ENCODE results near the gene STX8.
"Not testable (repeated sequence)": the region's sequence is repeated elsewhere in the genome, so short reads cannot be mapped to it uniquely, and the experiment has no call there.

The STX8 gene

DNA sequence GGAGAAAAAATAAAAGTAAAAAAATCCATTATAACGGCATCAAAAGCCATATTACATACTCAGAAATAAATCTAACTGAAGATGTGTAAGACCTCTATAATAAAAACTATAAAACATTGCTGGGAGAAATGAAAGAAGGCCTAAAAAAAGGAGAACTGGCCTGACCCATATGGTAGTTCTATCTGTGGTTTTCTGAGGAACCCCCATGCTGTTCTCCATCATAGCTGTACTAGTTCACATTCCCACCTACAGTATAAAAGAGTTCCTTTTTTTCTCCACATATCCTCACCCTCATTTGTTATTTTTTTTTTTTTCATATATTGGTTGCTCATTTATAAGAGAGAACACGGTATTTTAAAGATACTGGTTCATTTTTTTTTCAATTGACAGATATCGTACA, 191.8 kb downstream of the STX8 start:
- no peak for DNase-seq

DNA sequence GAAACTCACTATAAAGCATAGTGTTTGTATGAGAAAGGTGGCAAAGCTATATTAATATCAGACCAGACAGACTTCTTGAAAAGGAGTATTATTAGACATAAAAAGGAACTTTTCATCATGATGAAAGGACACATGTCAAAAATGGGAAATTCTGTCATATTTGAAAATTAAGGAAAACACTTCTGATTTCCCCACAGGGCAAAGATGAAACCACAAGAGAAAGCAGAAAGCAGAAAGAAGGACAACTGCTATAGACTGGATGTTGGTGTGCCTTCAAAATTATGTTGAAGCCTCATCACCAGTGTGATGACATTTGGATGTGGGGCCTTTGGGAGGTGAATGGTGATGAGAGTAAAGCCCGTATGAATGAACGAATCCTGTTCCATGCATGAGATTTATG, 193.0 kb downstream of the STX8 start:
- no peak for DNase-seq

DNA sequence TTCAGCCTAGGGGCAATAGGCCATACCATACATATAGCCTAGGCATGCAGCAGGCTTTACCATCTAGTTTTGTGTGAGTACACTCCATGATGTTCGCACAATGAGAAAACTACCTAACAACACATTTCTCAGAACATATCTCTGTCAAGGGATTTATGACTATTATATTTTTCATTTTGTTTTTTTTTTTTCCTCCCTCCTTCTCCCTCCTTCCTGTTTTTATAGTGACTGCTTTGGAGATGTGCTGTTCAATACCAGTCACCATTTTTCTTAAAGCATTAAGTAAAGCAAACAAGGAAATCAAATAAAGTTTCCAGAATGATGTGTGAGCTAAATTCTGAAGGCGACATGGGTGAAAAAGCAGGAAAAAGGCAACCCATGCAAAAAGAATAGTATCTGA, 194.6 kb downstream of the STX8 start:
- DNase-seq, result no peak

- no peak for DNase-seq
Observed at GRCh38 chr17:9380361-9380760, 195.3 kb downstream of the STX8 start.

- not testable (repeated sequence) for DNase-seq
Observed at GRCh38 chr17:9376177-9376576, 199.4 kb downstream of the STX8 start.

- no peak for DNase-seq
Observed at GRCh38 chr17:9371019-9371418, 204.6 kb downstream of the STX8 start.

DNA sequence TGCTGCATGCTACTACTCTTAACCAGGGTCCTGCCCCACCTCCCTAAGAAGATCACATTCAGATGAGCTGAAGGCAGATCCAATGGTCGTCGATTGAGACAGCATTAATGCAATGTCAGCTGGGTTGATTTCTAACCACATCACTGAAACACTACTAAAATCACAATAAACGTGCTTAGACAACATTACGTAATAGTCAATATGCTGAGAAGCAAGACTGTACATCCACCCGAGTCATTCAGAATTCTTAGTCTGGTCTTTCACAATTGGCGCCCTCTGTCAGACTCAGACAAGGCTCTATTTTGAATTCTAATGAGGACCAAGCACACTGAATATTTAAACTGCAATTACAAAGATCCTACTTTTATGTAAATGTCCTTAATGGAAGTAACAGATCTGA, 205.2 kb downstream of the STX8 start:
- DNase-seq, result no peak

- DNase-seq, result no peak
Observed at GRCh38 chr17:9368631-9369030, 207.0 kb downstream of the STX8 start.

DNA sequence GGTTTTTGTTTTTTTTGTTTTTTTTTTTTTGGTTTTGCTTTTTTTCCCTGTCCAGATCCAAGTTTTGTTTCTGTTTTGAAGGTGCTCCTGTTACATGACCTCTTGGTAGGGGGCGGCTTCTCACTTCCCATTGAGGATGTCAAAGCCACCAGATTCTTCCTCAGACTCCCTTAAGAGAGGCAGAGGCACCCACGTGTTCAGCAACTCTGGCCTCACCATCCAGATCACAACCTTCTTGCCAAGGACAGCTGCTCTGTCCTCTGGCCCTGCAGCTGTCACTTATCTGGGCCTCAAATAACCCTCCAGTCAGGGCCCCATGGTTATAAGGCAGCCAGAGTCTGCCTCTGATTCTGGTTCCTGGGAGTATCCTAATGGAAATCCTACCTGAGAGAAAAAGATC, 208.5 kb downstream of the STX8 start:
- no peak for DNase-seq

- DNase-seq, result no peak
Observed at GRCh38 chr17:9364837-9365430, 210.7 kb downstream of the STX8 start.

GRCh38 chr17:9363440-9364350, 211.9 kb downstream of the STX8 start:
- no peak for DNase-seq

- no peak for DNase-seq
Observed at GRCh38 chr17:9361188-9361955, 214.2 kb downstream of the STX8 start.

GRCh38 chr17:9360677-9361081, 214.9 kb downstream of the STX8 start:
- DNase-seq, result no peak

DNA sequence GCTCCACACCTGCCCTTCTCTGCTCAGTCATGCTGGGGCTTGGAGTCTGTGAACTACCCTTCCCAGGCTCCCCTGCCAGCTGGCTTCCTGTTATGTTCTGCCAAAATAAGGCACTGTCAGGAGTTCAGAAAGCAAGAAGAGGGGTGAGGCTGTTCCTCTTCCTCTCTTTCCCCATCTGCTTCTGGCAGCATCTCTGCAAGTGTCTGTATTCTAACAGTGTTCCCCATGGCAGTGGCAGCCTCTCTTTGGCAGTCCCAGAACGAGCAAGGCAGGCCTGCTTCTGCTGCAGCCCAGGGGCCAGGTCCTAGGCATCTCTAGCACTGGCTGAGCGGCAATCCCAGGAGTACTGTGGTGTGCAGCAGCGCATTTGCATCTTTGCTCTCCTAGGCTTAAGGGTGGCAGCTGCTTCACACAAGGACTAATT, 219.1 kb downstream of the STX8 start:
- peak in 1 of 2 donors; percentile 13 for DNase-seq

DNA sequence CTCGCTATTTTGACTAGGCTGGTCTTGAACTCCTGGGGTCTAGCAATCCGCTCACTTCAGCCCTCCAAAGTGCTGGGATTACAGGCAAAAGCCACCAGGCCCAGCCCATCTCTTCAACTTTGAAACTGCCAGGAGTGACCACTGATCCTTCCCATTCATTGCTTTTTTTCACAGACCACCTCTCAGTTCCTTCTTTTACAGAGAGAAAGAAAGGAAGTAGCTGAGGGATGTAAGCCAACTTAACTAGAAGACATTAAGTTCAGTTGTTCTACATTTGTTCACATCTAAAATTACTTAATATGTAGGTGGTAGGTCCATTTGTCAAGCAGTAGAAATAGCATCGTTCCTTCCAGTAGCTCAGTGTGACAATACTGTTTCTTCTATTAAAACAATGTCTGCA, 219.8 kb downstream of the STX8 start:
- no peak for DNase-seq

GRCh38 chr17:9355231-9355630, 220.4 kb downstream of the STX8 start:
- not testable (repeated sequence) for DNase-seq

- no peak for DNase-seq
Observed at GRCh38 chr17:9350080-9350479, 225.5 kb downstream of the STX8 start.

GRCh38 chr17:9346296-9346926, 229.2 kb downstream of the STX8 start:
- no peak for DNase-seq

GRCh38 chr17:9343516-9343915, 232.1 kb downstream of the STX8 start:
- no peak for DNase-seq

DNA sequence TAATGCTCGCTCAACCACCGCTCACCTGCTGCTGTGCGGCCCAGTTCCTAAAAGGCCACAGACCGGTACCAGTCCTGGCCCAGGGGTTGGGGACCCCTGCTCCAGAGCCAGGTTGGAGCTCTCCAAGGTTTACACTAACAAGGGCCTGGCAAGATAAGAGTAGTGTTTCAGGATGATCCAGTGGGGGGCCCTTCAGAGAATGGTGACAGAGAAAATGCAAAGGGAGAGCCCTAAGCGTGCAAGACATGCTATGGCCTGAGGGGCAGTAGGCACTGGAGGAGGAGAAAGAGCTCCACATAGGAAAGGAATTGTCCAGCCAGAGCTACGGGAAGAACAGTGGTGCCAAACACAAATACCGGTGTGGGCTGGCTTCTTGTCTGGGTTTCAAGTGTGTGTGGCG, 233.4 kb downstream of the STX8 start:
- no peak for DNase-seq

DNA sequence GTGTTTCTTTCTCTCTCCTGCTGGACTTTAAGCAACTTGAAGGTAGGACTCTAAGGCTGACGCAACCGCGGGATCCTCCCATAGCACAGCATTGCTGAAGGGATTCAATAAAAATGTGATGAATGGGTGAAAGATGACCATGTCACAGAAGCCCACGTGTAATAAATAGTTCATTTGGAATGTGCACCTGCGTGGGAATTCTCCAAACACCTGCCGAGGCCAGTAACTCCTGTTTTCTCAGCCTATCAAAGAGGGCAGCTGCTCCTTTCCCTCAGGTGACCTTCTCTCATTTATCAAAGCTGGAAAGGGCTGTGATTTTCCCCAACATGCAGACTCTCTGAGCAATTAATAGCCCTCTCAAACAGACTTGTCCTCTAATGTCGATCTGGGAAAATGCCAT, 235.7 kb downstream of the STX8 start:
- DNase-seq, result no peak

DNA sequence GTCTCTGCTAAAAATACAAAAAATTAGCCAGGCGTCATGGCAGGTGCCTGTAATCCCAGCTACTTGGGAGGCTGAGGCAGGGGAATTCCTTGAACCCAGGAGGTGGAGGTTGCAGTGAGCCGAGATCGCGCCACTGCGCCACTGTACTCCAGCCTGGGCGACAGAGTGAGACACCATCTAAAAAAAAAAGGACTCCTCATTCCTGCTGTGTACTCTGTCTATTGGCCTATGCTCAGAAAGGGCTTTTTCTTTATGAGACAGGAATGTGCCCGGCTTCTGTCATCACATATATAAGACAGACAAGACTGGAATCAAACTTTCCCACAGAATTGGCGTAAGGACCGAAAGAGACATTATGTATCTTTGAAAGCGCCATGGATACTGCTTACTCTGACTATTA, 236.1 kb downstream of the STX8 start:
- DNase-seq, result not testable (repeated sequence)

GRCh38 chr17:9336817-9337216, 238.8 kb downstream of the STX8 start:
- DNase-seq, result no peak
